ENCODE data around the gene TGFBI.

TGFBI gene

GRCh38 chr5:136090319-136090718 is 61.5 kb downstream of the TGFBI start:
- Histone ChIP-seq H3K36me3 (ENCODE audit: control insufficient read depth, insufficient read depth, low read length) (no peaks in the 10 kb centered on the region), H3K27ac (ENCODE audit: low read depth, low read length, severe bottlenecking) (no peak overlapping the region), H3K4me1 (ENCODE audit: control insufficient read depth, insufficient read depth, low read length, poor library complexity, severe bottlenecking) (peaks cover 7% of the 10 kb centered on the region), H3K4me3 (ENCODE audit: extremely low read depth, insufficient read depth, low read length, poor library complexity, severe bottlenecking) (no peak overlapping the region), H3K9me3 (ENCODE audit: control insufficient read depth, low read length) (no peaks in the 10 kb centered on the region)
- 94 to 96% methylated on average over 3 to 4 of the region's 4 CpGs for WGBS, 2 experiments (ENCODE audit: insufficient coverage in 2 of 2)

GRCh38 chr5:136094189-136094912 is 65.6 kb downstream of the TGFBI start:
- no peak overlapping the region for H3K27ac ChIP-seq (ENCODE audit: low read depth, low read length, severe bottlenecking)
- H3K4me1 ChIP-seq (ENCODE audit: control insufficient read depth, insufficient read depth, low read length, poor library complexity, severe bottlenecking) = no peaks in the 10 kb centered on the region
- H3K4me3 ChIP-seq (ENCODE audit: extremely low read depth, insufficient read depth, low read length, poor library complexity, severe bottlenecking) = no peak overlapping the region
- WGBS, 2 experiments (ENCODE audit: insufficient coverage in 2 of 2) = 100% methylated on average over 2 to 3 of the region's 3 CpGs
- H3K36me3 ChIP-seq (ENCODE audit: control insufficient read depth, insufficient read depth, low read length) = no peaks in the 10 kb centered on the region
- no peaks in the 10 kb centered on the region for H3K9me3 ChIP-seq (ENCODE audit: control insufficient read depth, low read length)

DNA sequence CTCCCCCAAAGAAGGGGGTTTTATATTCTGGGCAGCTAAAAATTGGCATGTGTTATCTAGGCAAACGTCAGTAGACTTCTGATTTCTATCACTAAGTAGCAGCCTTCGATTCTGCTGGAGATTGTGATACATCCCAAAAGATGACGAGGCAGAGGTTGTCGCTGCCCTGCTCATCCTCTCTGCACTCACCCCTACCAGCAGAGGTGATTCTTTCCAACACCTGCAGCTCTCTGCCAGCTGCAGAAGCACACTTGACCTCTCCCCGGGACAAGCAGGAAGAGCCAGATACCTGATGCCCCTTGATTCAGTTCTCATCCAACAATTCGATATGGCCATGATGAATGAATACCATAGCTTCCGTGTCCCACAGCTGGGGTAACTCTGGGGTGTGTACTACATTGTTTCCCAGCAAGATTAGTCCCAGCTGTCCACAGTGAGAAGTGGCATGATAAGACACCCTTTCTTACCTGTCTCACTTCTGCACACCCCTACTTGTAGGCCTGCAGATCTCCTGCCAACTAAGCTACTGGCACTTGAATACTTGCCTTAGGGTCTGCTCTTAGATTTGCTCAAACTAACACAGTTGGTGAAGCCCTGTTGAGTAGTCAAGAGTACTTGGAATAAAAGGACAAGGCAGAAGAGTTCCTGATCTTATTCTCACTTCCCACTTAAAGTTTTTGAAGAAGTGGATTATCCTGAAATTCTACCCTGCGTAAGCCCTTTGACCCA is 66.3 kb downstream of the TGFBI start:
- H3K4me1 ChIP-seq (ENCODE audit: control insufficient read depth, insufficient read depth, low read length, poor library complexity, severe bottlenecking) = no peaks in the 10 kb centered on the region
- no peaks in the 10 kb centered on the region for H3K36me3 ChIP-seq (ENCODE audit: control insufficient read depth, insufficient read depth, low read length)
- H3K4me3 ChIP-seq (ENCODE audit: extremely low read depth, insufficient read depth, low read length, poor library complexity, severe bottlenecking) = no peak overlapping the region
- no peak overlapping the region for H3K27ac ChIP-seq (ENCODE audit: low read depth, low read length, severe bottlenecking)
- 93 to 95% methylated on average over 7 to 8 of the region's 8 CpGs for WGBS, 2 experiments (ENCODE audit: insufficient coverage in 2 of 2)
- no peaks in the 10 kb centered on the region for H3K9me3 ChIP-seq (ENCODE audit: control insufficient read depth, low read length)

DNA sequence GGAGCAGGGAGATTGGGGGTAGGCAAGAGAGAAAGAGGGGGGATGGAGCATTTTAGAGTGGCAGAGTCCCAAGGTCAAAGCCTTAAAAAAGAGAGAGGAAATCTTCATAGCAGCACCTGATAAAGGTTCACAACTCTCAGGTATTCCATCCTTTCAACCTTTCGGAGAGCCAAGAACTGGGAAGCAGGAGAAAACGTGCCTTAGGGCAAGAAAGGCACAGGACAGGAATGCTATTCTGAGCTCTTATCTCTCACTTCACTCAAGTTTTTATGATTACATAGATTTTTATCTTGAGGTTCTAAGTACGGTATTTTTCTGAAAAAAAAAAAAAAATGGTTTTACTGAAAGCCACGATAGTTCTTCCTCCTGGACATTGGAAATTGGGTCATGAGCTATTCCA is 69.4 kb downstream of the TGFBI start:
- H3K4me3 ChIP-seq (ENCODE audit: extremely low read depth, insufficient read depth, low read length, poor library complexity, severe bottlenecking) = no peak overlapping the region
- H3K9me3 ChIP-seq (ENCODE audit: control insufficient read depth, low read length) = no peaks in the 10 kb centered on the region
- H3K4me1 ChIP-seq (ENCODE audit: control insufficient read depth, insufficient read depth, low read length, poor library complexity, severe bottlenecking) = no peaks in the 10 kb centered on the region
- no peaks in the 10 kb centered on the region for H3K36me3 ChIP-seq (ENCODE audit: control insufficient read depth, insufficient read depth, low read length)
- H3K27ac ChIP-seq (ENCODE audit: low read depth, low read length, severe bottlenecking) = no peak overlapping the region
- WGBS, 2 experiments (ENCODE audit: insufficient coverage in 2 of 2) = no CpG with 5 or more reads among the region's 4 CpGs

DNA sequence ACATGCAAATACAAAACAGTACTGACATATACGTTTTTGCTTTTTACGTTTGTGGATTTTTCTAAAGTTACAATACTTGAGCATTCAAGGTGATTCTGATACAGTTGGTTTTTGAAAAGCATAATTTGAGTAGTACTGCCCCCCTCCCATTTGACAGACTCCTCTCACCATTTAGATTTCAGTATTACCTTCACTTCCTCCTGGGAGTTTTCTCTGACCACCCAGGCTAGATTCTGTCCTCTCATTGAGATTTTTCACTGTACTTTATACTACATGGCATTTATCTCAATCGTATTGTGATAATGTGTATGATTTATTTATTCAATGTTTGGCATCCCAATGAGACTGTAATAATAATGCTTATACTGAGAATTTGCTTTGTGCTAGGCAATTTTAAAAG is 71.1 kb downstream of the TGFBI start:
- WGBS, 2 experiments (ENCODE audit: insufficient coverage in 2 of 2) = no CpG with 5 or more reads among the region's 3 CpGs
- Histone ChIP-seq H3K9me3 (ENCODE audit: control insufficient read depth, low read length) (no peaks in the 10 kb centered on the region), H3K4me3 (ENCODE audit: extremely low read depth, insufficient read depth, low read length, poor library complexity, severe bottlenecking) (no peak overlapping the region), H3K36me3 (ENCODE audit: control insufficient read depth, insufficient read depth, low read length) (no peaks in the 10 kb centered on the region), H3K27ac (ENCODE audit: low read depth, low read length, severe bottlenecking) (no peak overlapping the region), H3K4me1 (ENCODE audit: control insufficient read depth, insufficient read depth, low read length, poor library complexity, severe bottlenecking) (no peaks in the 10 kb centered on the region)

DNA sequence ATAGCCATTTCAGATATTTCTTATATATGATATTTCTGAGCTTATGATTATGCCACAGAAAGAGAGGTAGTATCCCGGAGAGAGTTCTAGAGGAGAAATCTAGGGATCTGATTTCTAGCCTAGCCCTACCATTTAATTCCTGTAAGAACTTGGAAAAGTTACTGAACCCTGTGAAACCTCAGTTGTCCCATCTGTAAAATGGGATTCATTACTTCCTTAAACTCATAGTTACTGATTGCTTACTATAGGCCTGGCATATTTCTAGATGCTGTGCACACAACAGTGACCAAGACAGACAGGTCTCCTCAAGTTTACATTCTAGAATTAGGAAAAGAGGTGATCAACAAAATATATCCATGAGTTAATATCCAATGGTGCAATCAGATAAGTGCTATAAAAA is 73.1 kb downstream of the TGFBI start:
- Histone ChIP-seq H3K4me3 (ENCODE audit: extremely low read depth, insufficient read depth, low read length, poor library complexity, severe bottlenecking) (no peak overlapping the region), H3K36me3 (ENCODE audit: control insufficient read depth, insufficient read depth, low read length) (no peaks in the 10 kb centered on the region), H3K27ac (ENCODE audit: low read depth, low read length, severe bottlenecking) (no peak overlapping the region), H3K4me1 (ENCODE audit: control insufficient read depth, insufficient read depth, low read length, poor library complexity, severe bottlenecking) (no peaks in the 10 kb centered on the region), H3K9me3 (ENCODE audit: control insufficient read depth, low read length) (no peaks in the 10 kb centered on the region)
- WGBS, 2 experiments (ENCODE audit: insufficient coverage in 2 of 2) = no CpG with 5 or more reads among the region's 1 CpG

- no peaks in the 10 kb centered on the region for H3K9me3 ChIP-seq (ENCODE audit: control insufficient read depth, low read length)
- no peak overlapping the region for H3K4me3 ChIP-seq (ENCODE audit: extremely low read depth, insufficient read depth, low read length, poor library complexity, severe bottlenecking)
- H3K4me1 ChIP-seq (ENCODE audit: control insufficient read depth, insufficient read depth, low read length, poor library complexity, severe bottlenecking) = no peaks in the 10 kb centered on the region
- H3K27ac ChIP-seq (ENCODE audit: low read depth, low read length, severe bottlenecking) = no peak overlapping the region
- 86 to 100% methylated on average over 1 of the region's 1 CpG for WGBS, 2 experiments (ENCODE audit: insufficient coverage in 2 of 2)
- H3K36me3 ChIP-seq (ENCODE audit: control insufficient read depth, insufficient read depth, low read length) = no peaks in the 10 kb centered on the region
These were observed 74.3 kb downstream of the TGFBI start for GRCh38 chr5:136103118-136103517.

GRCh38 chr5:136104306-136104965 is 75.6 kb downstream of the TGFBI start:
- no peaks in the 10 kb centered on the region for H3K4me1 ChIP-seq (ENCODE audit: control insufficient read depth, insufficient read depth, low read length, poor library complexity, severe bottlenecking)
- H3K36me3 ChIP-seq (ENCODE audit: control insufficient read depth, insufficient read depth, low read length) = no peaks in the 10 kb centered on the region
- no peak overlapping the region for H3K4me3 ChIP-seq (ENCODE audit: extremely low read depth, insufficient read depth, low read length, poor library complexity, severe bottlenecking)
- no peak overlapping the region for H3K27ac ChIP-seq (ENCODE audit: low read depth, low read length, severe bottlenecking)
- WGBS, 2 experiments (ENCODE audit: insufficient coverage in 2 of 2) = 70 to 78% methylated on average over 4 to 5 of the region's 8 CpGs
- no peaks in the 10 kb centered on the region for H3K9me3 ChIP-seq (ENCODE audit: control insufficient read depth, low read length)

- Histone ChIP-seq H3K9me3 (ENCODE audit: control insufficient read depth, low read length) (no peaks in the 10 kb centered on the region), H3K4me1 (ENCODE audit: control insufficient read depth, insufficient read depth, low read length, poor library complexity, severe bottlenecking) (no peaks in the 10 kb centered on the region), H3K27ac (ENCODE audit: low read depth, low read length, severe bottlenecking) (no peak overlapping the region), H3K36me3 (ENCODE audit: control insufficient read depth, insufficient read depth, low read length) (no peaks in the 10 kb centered on the region), H3K4me3 (ENCODE audit: extremely low read depth, insufficient read depth, low read length, poor library complexity, severe bottlenecking) (no peak overlapping the region)
- 84 to 87% methylated on average over 5 to 6 of the region's 6 CpGs for WGBS, 2 experiments (ENCODE audit: insufficient coverage in 2 of 2)
These were observed 77.7 kb downstream of the TGFBI start for GRCh38 chr5:136106351-136107031.

GRCh38 chr5:136108180-136108611 is 79.4 kb downstream of the TGFBI start:
- no peak overlapping the region for H3K27ac ChIP-seq (ENCODE audit: low read depth, low read length, severe bottlenecking)
- H3K36me3 ChIP-seq (ENCODE audit: control insufficient read depth, insufficient read depth, low read length) = no peaks in the 10 kb centered on the region
- H3K9me3 ChIP-seq (ENCODE audit: control insufficient read depth, low read length) = no peaks in the 10 kb centered on the region
- no peaks in the 10 kb centered on the region for H3K4me1 ChIP-seq (ENCODE audit: control insufficient read depth, insufficient read depth, low read length, poor library complexity, severe bottlenecking)
- no peak overlapping the region for H3K4me3 ChIP-seq (ENCODE audit: extremely low read depth, insufficient read depth, low read length, poor library complexity, severe bottlenecking)
- WGBS, 2 experiments (ENCODE audit: insufficient coverage in 2 of 2) = 94 to 100% methylated on average over 2 of the region's 2 CpGs
